Ureter (tissue), 1 donor: Measurements from ENCODE around the gene KIF16B. TPM values are rescaled to one million over a fixed set of nuclear protein-coding genes. Genes with fewer than 3 reads are reported as not detected.
A peak's percentile ranks its signal among the peaks of the same experiment; 100 is the strongest.

Experiments used
- DNase-seq: peaks from one replicate; pipeline ENCODE4 v3.0.0-alpha.2; 2020; ENCODE audit warnings: low spot score
- total RNA-seq: library from RNA; stranded (reverse); gene quantifications from one replicate; pipeline ENCODE4 v1.2.4, GENCODE V29; 2023
- donor health status: DM: yes; HTN: yes; CAD: no.

The KIF16B gene
- total RNA-seq, 1 donor from 2014 or later: 30.4 TPM

GRCh38 chr20:16555754-16556153, 17.5 kb downstream of the KIF16B start:
- DNase-seq: no peak

GRCh38 chr20:16554766-16555543, 18.3 kb downstream of the KIF16B start:
- no peak for DNase-seq

- no peak for DNase-seq
These were observed 19.6 kb downstream of the KIF16B start for GRCh38 chr20:16553684-16554083.

GRCh38 chr20:16553101-16553500, 20.1 kb downstream of the KIF16B start:
- DNase-seq: no peak

GRCh38 chr20:16552015-16552414, 21.2 kb downstream of the KIF16B start:
- no peak for DNase-seq

GRCh38 chr20:16551607-16552006, 21.6 kb downstream of the KIF16B start:
- no peak for DNase-seq

GRCh38 chr20:16548068-16548672, 25.1 kb downstream of the KIF16B start:
- no peak for DNase-seq

- DNase-seq: no peak
These were observed 28.3 kb downstream of the KIF16B start for GRCh38 chr20:16544949-16545348.

GRCh38 chr20:16542477-16542876, 30.8 kb downstream of the KIF16B start:
- no peak for DNase-seq

GRCh38 chr20:16541878-16542277, 31.4 kb downstream of the KIF16B start:
- no peak for DNase-seq

- no peak for DNase-seq
These were observed 32.0 kb downstream of the KIF16B start for GRCh38 chr20:16541226-16541625.

GRCh38 chr20:16539280-16540021, 33.8 kb downstream of the KIF16B start:
- no peak for DNase-seq

GRCh38 chr20:16538779-16539178, 34.5 kb downstream of the KIF16B start:
- no peak for DNase-seq

GRCh38 chr20:16537918-16538317, 35.3 kb downstream of the KIF16B start:
- DNase-seq: no peak

GRCh38 chr20:16537025-16537665, 36.1 kb downstream of the KIF16B start:
- DNase-seq: no peak

- DNase-seq: no peak
These were observed 38.0 kb downstream of the KIF16B start for GRCh38 chr20:16535277-16535676.

GRCh38 chr20:16533502-16533901, 39.7 kb downstream of the KIF16B start:
- no peak for DNase-seq

- DNase-seq: no peak
These were observed 41.8 kb downstream of the KIF16B start for GRCh38 chr20:16531485-16531884.

- no peak for DNase-seq
These were observed 43.0 kb downstream of the KIF16B start for GRCh38 chr20:16530201-16530681.

GRCh38 chr20:16528078-16528477, 45.2 kb downstream of the KIF16B start:
- peak; percentile 66 for DNase-seq

- no peak for DNase-seq
These were observed 45.8 kb downstream of the KIF16B start for GRCh38 chr20:16527438-16527837.
